Heart left ventricle (tissue), 13 donors: Measurements from ENCODE around the gene SNRNP48.

Experiments used
- CTCF ChIP-seq, 12 donors: fragments of 200-600 bp; sonication (generic) in 4 of 12; IDR thresholded peaks; one replicate each; pipeline versions ENCODE4 v1.5.0 to v1.8.0; 2018 to 2022; ENCODE audit warnings: antibody characterized with exemption in 12 of 12, mild to moderate bottlenecking in 5 of 12
- POLR2A ChIP-seq, 2 donors: fragments of 450-650 bp; IDR thresholded peaks; one replicate each; pipeline ENCODE4 v1.6.1; 2017; ENCODE audit warnings: antibody characterized with exemption in 2 of 2, mild to moderate bottlenecking in 2 of 2, moderate library complexity in 2 of 2
- donor health status: ischemic (EF 13 %, LVEDD 7.1; RV severe dilation, severe dysfunction).
- donor health status: DM: no; HTN: yes; CAD: no.
- donor health status: DM: no; HTN: no; CAD: no.
- donor health status: ischemic (EF 25% LVEDD 6.9; RV normal size, moderate dysfunction).
- donor health status: ischemic (EF 25% LVEDD 5.7; RV mildly dilated, moderate dysfunction).
- donor health status: ischemic (EF 35%, LVEDD 5.7; RV mildly dilated, moderate dysfunction).
- donor health status: nonischemic (EF 11% LVEDD 7.7; RV severe dilation, severe dysfunction).
- donor health status: DM: yes; HTN: yes; CAD: no.
- donor health status: PGD.
- donor health status: ischemic (EF 29% LVEDD 5.4; RV normal size, mild dysfunction).
- donor health status: nonischemic (EF 23%, LVEDD 6.1; RV moderate dilation, normal function).

- TF ChIP-seq CTCF (IDR thresholded peaks at IDR 0.05) (no peak), POLR2A (IDR thresholded peaks at IDR 0.05) (no peak)
Observed at GRCh38 chr6:7650878-7651277, 60.9 kb downstream of the SNRNP48 start.
